IMR-90 (cell line): ENCODE results near the gene LCK. TPM values are rescaled to one million over a fixed set of nuclear protein-coding genes. Genes with fewer than 3 reads are reported as not detected.

Experiments
- ATAC-seq: fragments of 200-7000 bp; cut with Tn5 transposase; 2 replicates; pipeline ENCODE4 v1.9.1; 2020; ENCODE audit warnings: low read depth, mild to moderate bottlenecking, moderate library complexity
- BruUV-seq: library from RNA; stranded (reverse); fragments of 400-500 nt; replicated peaks from 2 replicates; lab custom pipeline; 2021; lab: Mats Ljungman, UMichigan
- CTCF ChIA-PET: fragments of 300-600 bp; formaldehyde crosslinking; extraction: SDS; loops from one replicate; lab custom pipeline; 2021; ENCODE audit warnings: antibody characterized with exemption; lab: Yijun Ruan, JAX
- POLR2A ChIA-PET: fragments of 300-600 bp; sonication (Branson Sonifier 250); formaldehyde crosslinking; loops from one replicate; lab custom pipeline; 2022; ENCODE audit warnings: antibody characterized with exemption; ENCODE audit not compliant: unreplicated experiment; lab: Charles Lee
- DNase-seq: peaks from one replicate; pipeline ENCODE4 v3.0.0; 2013
- H2AFZ ChIP-seq: replicated peaks from 2 replicates; pipeline ENCODE3; 2013; ENCODE audit warnings: low read length, mild to moderate bottlenecking; ENCODE audit not compliant: poor library complexity
- H2AK5ac ChIP-seq: 2 replicates; pipeline ENCODE4 v1.6.1; 2013; ENCODE audit warnings: low read depth, low read length, inconsistent platforms
- H2AK9ac ChIP-seq: replicated peaks from 2 replicates; pipeline ENCODE3; 2013; ENCODE audit warnings: mild to moderate bottlenecking, low read depth, low read length, moderate library complexity; ENCODE audit not compliant: poor library complexity
- H2BK120ac ChIP-seq: 2 replicates; pipeline ENCODE4 v1.6.1; 2013; ENCODE audit warnings: low read depth, low read length, inconsistent platforms
- H2BK15ac ChIP-seq: 3 replicates; pipeline ENCODE4 v1.6.1; 2013; ENCODE audit warnings: low read depth, low read length, inconsistent platforms
- H2BK20ac ChIP-seq: 2 replicates; pipeline ENCODE4 v1.6.1; 2013; ENCODE audit warnings: low read depth, mild to moderate bottlenecking, inconsistent platforms, low read length, moderate library complexity
- H2BK5ac ChIP-seq: 2 replicates; pipeline ENCODE4 v1.6.1; 2013; ENCODE audit warnings: mild to moderate bottlenecking, low read depth, low read length, inconsistent platforms; ENCODE audit not compliant: poor library complexity, severe bottlenecking
- H3K14ac ChIP-seq: replicated peaks from 2 replicates; pipeline ENCODE4 v1.6.1; 2013; ENCODE audit warnings: low read depth, low read length, inconsistent platforms
- H3K18ac ChIP-seq: 2 replicates; pipeline ENCODE4 v1.6.1; 2013; ENCODE audit warnings: low read depth, low read length, control low read depth
- H3K23ac ChIP-seq: 2 replicates; pipeline ENCODE4 v1.6.1; 2013; ENCODE audit warnings: low read depth, low read length, inconsistent platforms
- H3K27ac ChIP-seq: 2 replicates; pipeline ENCODE4 v1.5.1; 2013; ENCODE audit warnings: mild to moderate bottlenecking, control low read depth, low read length; ENCODE audit not compliant: insufficient read depth
- H3K27me3 ChIP-seq: 2 replicates; pipeline ENCODE4 v1.6.1; 2013; ENCODE audit warnings: low read length; ENCODE audit not compliant: control insufficient read depth, insufficient read depth
- H3K36me3 ChIP-seq: 2 replicates; pipeline ENCODE4 v1.6.1; 2013; ENCODE audit warnings: low read length, mixed read lengths; ENCODE audit not compliant: control insufficient read depth, insufficient read depth
- H3K4ac ChIP-seq: 2 replicates; pipeline ENCODE4 v1.6.1; 2013; ENCODE audit warnings: low read depth, low read length, inconsistent platforms
- H3K4me1 ChIP-seq: 2 replicates; pipeline ENCODE4 v1.6.1; 2013; ENCODE audit warnings: low read length, mixed read lengths; ENCODE audit not compliant: control insufficient read depth, insufficient read depth
- H3K4me2 ChIP-seq: 2 replicates; pipeline ENCODE4 v1.6.1; 2013; ENCODE audit warnings: low read depth, mild to moderate bottlenecking, control low read depth, low read length, moderate library complexity
- H3K4me3 ChIP-seq: 2 replicates; pipeline ENCODE4 v1.5.1; 2013; ENCODE audit warnings: low read depth, mild to moderate bottlenecking, control low read depth, low read length, moderate library complexity; ENCODE audit not compliant: insufficient read depth
- H3K56ac ChIP-seq: 2 replicates; pipeline ENCODE4 v1.6.1; 2013; ENCODE audit warnings: low read length, inconsistent platforms; ENCODE audit not compliant: insufficient read depth; ENCODE audit errors: extremely low read depth
- H3K79me1 ChIP-seq, 2 experiments: 2 replicates each; pipeline ENCODE4 v1.6.1; 2013; ENCODE audit warnings: low read length in 2 of 2, inconsistent platforms in 1 of 2, low read depth in 1 of 2
- H3K9ac ChIP-seq: 2 replicates; pipeline ENCODE4 v1.6.1; 2013; ENCODE audit warnings: low read depth, low read length, control low read depth
- H3K9me1 ChIP-seq: 2 replicates; pipeline ENCODE4 v1.6.1; 2013; ENCODE audit warnings: low read length, inconsistent platforms; ENCODE audit not compliant: insufficient read depth
- H3K9me3 ChIP-seq: 2 replicates; pipeline ENCODE4 v1.6.1; 2013; ENCODE audit warnings: low read length; ENCODE audit not compliant: control insufficient read depth, insufficient read depth
- H4K20me1 ChIP-seq: 2 replicates; pipeline ENCODE4 v1.6.1; 2013; ENCODE audit warnings: low read length, inconsistent platforms; ENCODE audit not compliant: insufficient read depth
- H4K5ac ChIP-seq: 2 replicates; pipeline ENCODE4 v1.6.1; 2013; ENCODE audit warnings: mild to moderate bottlenecking, low read depth, low read length, control low read depth
- H4K8ac ChIP-seq, 2 experiments: 2 replicates each; pipeline ENCODE4 v1.6.1; 2013; ENCODE audit warnings: low read depth in 2 of 2, low read length in 2 of 2, control low read depth in 1 of 2, inconsistent platforms in 1 of 2
- H4K91ac ChIP-seq: 2 replicates; pipeline ENCODE4 v1.6.1; 2013; ENCODE audit warnings: low read depth, low read length, inconsistent platforms; ENCODE audit not compliant: insufficient read depth
- CEBPB ChIP-seq: IDR thresholded peaks from 2 replicates; pipeline ENCODE4 v1.6.1; 2012; ENCODE audit warnings: low read depth, low read length, improper control_type of control experiment
- RCOR1 ChIP-seq: IDR thresholded peaks from 2 replicates; pipeline ENCODE4 v1.6.1; 2012; ENCODE audit warnings: mild to moderate bottlenecking, low read length, improper control_type of control experiment; ENCODE audit not compliant: insufficient replicate concordance
- WGBS, 2 experiments: methylation state at CpG; one replicate each; pipeline versions ENCODE4 v1.1.5 to v1.1.7; 2013; ENCODE audit warnings: missing lambda C conversion rate in 2 of 2; ENCODE audit not compliant: insufficient read length in 1 of 2; ENCODE audit errors: extremely low coverage in 2 of 2; 5-methylcytosine and 5-hydroxymethylcytosine counted together
- dilution Hi-C: fragments of 300-500 bp; cut with HindIII; formaldehyde crosslinking; loops from one replicate; pipeline ENCODE4 v1.14.3; 2018; ENCODE audit warnings: low sequenced_read_pairs; ENCODE audit not compliant: unreplicated experiment
- in situ Hi-C: fragments of 300-500 bp; cut with MboI; formaldehyde crosslinking; loops from 3 replicates; pipeline ENCODE4 v1.14.3; 2019; ENCODE audit warnings: low sequenced_read_pairs, inconsistent platforms, mixed read lengths
- intact Hi-C: fragments of 100-400 bp; cut with micrococcal nuclease; formaldehyde crosslinking; loops from 2 replicates; pipeline ENCODE4 v1.10.0; 2022
- polyA plus RNA-seq, 3 experiments: library from polyadenylated mRNA; depleted of rRNA; stranded (reverse); fragments of >200 nt; gene quantifications; 2 replicates each; pipeline ENCODE4 v1.2.3, GENCODE V29; 2012; ENCODE audit warnings: low replicate concordance in 1 of 3
- total RNA-seq: library from RNA; depleted of rRNA; stranded (reverse); fragments of >200 nt; gene quantifications from 2 replicates; pipeline ENCODE4 v1.2.3, GENCODE V29; 2012
- TF ChIP-seq, protein P1 (sequence below): conservative IDR thresholded peaks from 2 replicates; pipeline ENCODE4 v1.5.1; 2012; ENCODE audit warnings: mild to moderate bottlenecking, low read depth, low read length, improper control_type of control experiment

LCK gene
- total and polyA plus RNA-seq, 2 of the 4 experiments (the other 2 are of a cell fraction) = not detected

DNA sequence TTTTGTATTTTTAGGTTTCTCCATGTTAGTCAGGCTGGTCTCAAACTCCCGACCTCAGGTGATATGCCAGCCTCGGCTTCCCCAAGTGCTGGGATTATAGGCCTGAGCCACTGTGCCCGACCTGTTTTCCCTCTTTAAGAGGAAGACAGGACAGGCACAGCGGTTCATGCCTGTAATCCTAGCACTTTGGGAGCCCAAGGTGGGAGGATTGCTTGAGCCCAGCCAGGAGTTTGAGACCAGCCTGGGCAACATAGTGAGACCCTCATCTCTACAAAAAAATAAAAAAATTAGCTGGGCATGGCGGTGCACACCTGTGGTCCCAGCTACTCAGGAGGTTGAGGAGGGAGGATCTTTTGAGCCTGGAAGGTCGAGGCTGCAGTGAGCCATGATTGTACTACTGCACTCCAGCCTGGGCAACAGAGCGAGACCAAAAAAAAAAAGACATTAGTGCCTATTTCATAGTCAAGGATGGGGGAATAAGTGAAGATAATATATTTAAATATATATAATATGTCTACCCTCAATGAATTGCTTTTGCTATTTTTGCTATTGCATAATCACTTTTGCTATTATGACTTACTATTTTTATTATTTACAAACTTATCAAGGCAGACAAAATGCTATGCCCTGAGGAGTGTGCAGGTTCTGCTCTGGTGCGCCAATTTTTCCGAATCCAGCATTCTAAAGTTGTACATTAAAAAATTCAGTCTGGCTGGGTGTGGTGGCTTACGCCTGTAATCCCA, 67.2 kb downstream of the LCK start:
- Histone ChIP-seq H3K4me3 (no peak overlapping the region), H3K9me3 (no peaks in the 10 kb centered on the region), H4K91ac (no peak overlapping the region), H4K20me1 (no peaks in the 10 kb centered on the region; the same call in 1 of the 2 replicates), H3K4ac (no peak overlapping the region), H2AK5ac (no peak overlapping the region), H2BK120ac (no peak overlapping the region), H3K4me2 (no peak overlapping the region), H2BK5ac (no peak overlapping the region), H2BK15ac (no peak overlapping the region), H3K4me1 (peaks cover 4% of the 10 kb centered on the region), H3K79me1 (peaks cover 21 to 52% of the 10 kb centered on the region in 2 experiments), H3K23ac (no peak overlapping the region), H2BK20ac (no peak overlapping the region), H3K27ac (no peak overlapping the region), H3K56ac (no peak overlapping the region), H2AFZ (no peak overlapping the region), H3K27me3 (no peaks in the 10 kb centered on the region), H4K8ac (no peak overlapping the region), H3K9ac (no peak overlapping the region), H3K36me3 (peaks cover 29% of the 10 kb centered on the region), H3K14ac (no peak overlapping the region), H3K9me1 (peaks cover 7% of the 10 kb centered on the region; the same call in 1 of the 2 replicates), H2AK9ac (no peak overlapping the region), H3K18ac (no peak overlapping the region), H4K5ac (no peak overlapping the region)
- ChIA-PET CTCF (no interaction called here), POLR2A (no interaction called here)
- intact Hi-C loops = no loop called here
- WGBS, 2 experiments = 97% methylated on average over 4 of the region's 10 CpGs; no CpG with 5 or more reads in 1 of the 2 experiments
- no peak for DNase-seq
- BruUV-seq = no TSS peak
- no peak for ATAC-seq
- TF ChIP-seq, protein P1, sequence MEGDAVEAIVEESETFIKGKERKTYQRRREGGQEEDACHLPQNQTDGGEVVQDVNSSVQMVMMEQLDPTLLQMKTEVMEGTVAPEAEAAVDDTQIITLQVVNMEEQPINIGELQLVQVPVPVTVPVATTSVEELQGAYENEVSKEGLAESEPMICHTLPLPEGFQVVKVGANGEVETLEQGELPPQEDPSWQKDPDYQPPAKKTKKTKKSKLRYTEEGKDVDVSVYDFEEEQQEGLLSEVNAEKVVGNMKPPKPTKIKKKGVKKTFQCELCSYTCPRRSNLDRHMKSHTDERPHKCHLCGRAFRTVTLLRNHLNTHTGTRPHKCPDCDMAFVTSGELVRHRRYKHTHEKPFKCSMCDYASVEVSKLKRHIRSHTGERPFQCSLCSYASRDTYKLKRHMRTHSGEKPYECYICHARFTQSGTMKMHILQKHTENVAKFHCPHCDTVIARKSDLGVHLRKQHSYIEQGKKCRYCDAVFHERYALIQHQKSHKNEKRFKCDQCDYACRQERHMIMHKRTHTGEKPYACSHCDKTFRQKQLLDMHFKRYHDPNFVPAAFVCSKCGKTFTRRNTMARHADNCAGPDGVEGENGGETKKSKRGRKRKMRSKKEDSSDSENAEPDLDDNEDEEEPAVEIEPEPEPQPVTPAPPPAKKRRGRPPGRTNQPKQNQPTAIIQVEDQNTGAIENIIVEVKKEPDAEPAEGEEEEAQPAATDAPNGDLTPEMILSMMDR = no peak
- TF ChIP-seq CEBPB (peak; percentile 25; the same call in 1 of the 2 replicates), RCOR1 (no peak)
- in situ Hi-C loops = no loop called here
- dilution Hi-C loops = no loop called here
